HCT116 (cell line): Measurements from ENCODE around the gene ADGRV1. TPM values are rescaled to one million over a fixed set of nuclear protein-coding genes. Genes with fewer than 3 reads are reported as not detected.

Source experiments
- ATAC-seq: fragments of 200-7000 bp; cut with Tn5 transposase; 2 replicates; pipeline ENCODE4 v1.9.1; 2020; ENCODE audit warnings: mild to moderate bottlenecking, moderate library complexity
- BruUV-seq: library from RNA; stranded (reverse); fragments of 400-500 nt; replicated peaks from 2 replicates; lab custom pipeline; 2021; lab: Mats Ljungman, UMichigan
- CTCF ChIA-PET: fragments of 300-600 bp; sonication (Branson Sonifier 250); formaldehyde crosslinking; loops from one replicate; lab custom pipeline; 2021; ENCODE audit warnings: antibody characterized with exemption; lab: Charles Lee
- POLR2A ChIA-PET: fragments of 300-600, 350-600 bp; sonication (Branson Sonifier 250); formaldehyde crosslinking; loops from one replicate; lab custom pipeline; 2021; ENCODE audit warnings: antibody characterized with exemption; lab: Charles Lee
- RAD21 ChIA-PET, 2 experiments: fragments of 300-600 bp; sonication (Branson Sonifier 250); formaldehyde crosslinking; loops; one replicate each; lab custom pipeline; 2023; ENCODE audit warnings: low total read pairs in 2 of 2; ENCODE audit not compliant: uncharacterized antibody in 2 of 2, unreplicated experiment in 2 of 2, low non-redundant PET in 1 of 2; lab: Charles Lee
- DNase-seq: peaks from one replicate; pipeline ENCODE4 v3.0.0-alpha.2; 2010; ENCODE audit warnings: low read depth, low spot score
- H2AFZ ChIP-seq: fragments of 200-600 bp; shearing (Covaris generic), sonication (generic); 2 replicates; pipeline ENCODE4 v1.6.1; 2017; ENCODE audit warnings: low read depth, mixed run types, mixed read lengths, antibody characterized with exemption, low read length; ENCODE audit not compliant: poor library complexity, severe bottlenecking
- H3K27ac ChIP-seq: 2 replicates; pipeline ENCODE4 v1.5.1; 2012; ENCODE audit warnings: low read depth, low read length
- H3K27me3 ChIP-seq: fragments of 200-600 bp; sonication (generic); 2 replicates; pipeline ENCODE4 v1.6.1; 2016; ENCODE audit warnings: mixed run types, low read length, mixed read lengths; ENCODE audit not compliant: insufficient read depth
- H3K36me3 ChIP-seq, 2 experiments: fragments of 200-500 bp in 1 of 2; fragments of 200-600 bp in 1 of 2; sonication (Bioruptor generic) in 1 of 2; sonication (generic) in 1 of 2; 2 replicates each; pipeline versions ENCODE4 v1.5.1 to v1.6.1; 2014 to 2016; ENCODE audit warnings: low read length in 2 of 2, inconsistent platforms in 1 of 2, mixed read lengths in 1 of 2, mixed run types in 1 of 2; ENCODE audit not compliant: insufficient read depth in 2 of 2, control insufficient read depth in 1 of 2
- H3K4me1 ChIP-seq, 2 experiments: fragments of 200-600 bp in 1 of 2; sonication (generic) in 1 of 2; 2 replicates each; pipeline versions ENCODE4 v1.5.1 to v1.6.1; 2012 to 2017; ENCODE audit warnings: low read length in 2 of 2, inconsistent platforms in 1 of 2, mild to moderate bottlenecking in 1 of 2, mixed read lengths in 1 of 2, mixed run types in 1 of 2, moderate library complexity in 1 of 2; ENCODE audit not compliant: insufficient read depth in 2 of 2, control insufficient read depth in 1 of 2
- H3K4me2 ChIP-seq: fragments of 200-600 bp; sonication (generic); 2 replicates; pipeline ENCODE4 v1.6.1; 2017; ENCODE audit warnings: mixed run types, low read length, mixed read lengths
- H3K4me3 ChIP-seq, 2 experiments: fragments of 200-600 bp in 1 of 2; sonication (generic) in 1 of 2; replicated peaks in 1 of 2; 2 replicates each; pipeline ENCODE4 v1.5.1; 2011 to 2016; ENCODE audit warnings: low read length in 2 of 2, control low read depth in 1 of 2, low read depth in 1 of 2, mild to moderate bottlenecking in 1 of 2, mixed read lengths in 1 of 2, mixed run types in 1 of 2
- H3K79me2 ChIP-seq: fragments of 200-600 bp; sonication (generic); 2 replicates; pipeline ENCODE4 v1.6.1; 2017; ENCODE audit warnings: mild to moderate bottlenecking, mixed run types, low read length, moderate library complexity, mixed read lengths; ENCODE audit not compliant: insufficient read depth
- H3K9ac ChIP-seq: fragments of 200-600 bp; sonication (generic); 2 replicates; pipeline ENCODE4 v1.6.1; 2016; ENCODE audit warnings: low read length, mixed read lengths
- H3K9me2 ChIP-seq: fragments of 200-600 bp; sonication (generic), shearing (Covaris generic); 2 replicates; pipeline ENCODE4 v1.6.1; 2017; ENCODE audit warnings: mixed run types, mild to moderate bottlenecking, moderate library complexity; ENCODE audit not compliant: insufficient read depth
- H3K9me3 ChIP-seq, 2 experiments: fragments of 200-500 bp in 1 of 2; fragments of 200-600 bp in 1 of 2; sonication (Bioruptor generic) in 1 of 2; sonication (generic) in 1 of 2; 2 replicates each; pipeline ENCODE4 v1.6.1; 2014 to 2017; ENCODE audit warnings: low read length in 2 of 2, mixed read lengths in 2 of 2, inconsistent platforms in 1 of 2, low read depth in 1 of 2, mild to moderate bottlenecking in 1 of 2, mixed run types in 1 of 2, moderate library complexity in 1 of 2; ENCODE audit not compliant: control insufficient read depth in 1 of 2, insufficient read depth in 1 of 2
- H4K20me1 ChIP-seq: fragments of 200-600 bp; sonication (generic), shearing (Covaris generic); 2 replicates; pipeline ENCODE4 v1.6.1; 2017; ENCODE audit warnings: mixed run types, mild to moderate bottlenecking, moderate library complexity; ENCODE audit not compliant: insufficient read depth
- ATF3 ChIP-seq: IDR thresholded peaks from 2 replicates; pipeline ENCODE4 v1.6.1; 2012
- CEBPB ChIP-seq: IDR thresholded peaks from 2 replicates; pipeline ENCODE4 v1.6.1; 2012; ENCODE audit warnings: low read depth
- ELF1 ChIP-seq: IDR thresholded peaks from 2 replicates; pipeline ENCODE4 v1.6.1; 2012; ENCODE audit warnings: low read depth, borderline replicate concordance
- FOSL1 ChIP-seq: IDR thresholded peaks from 2 replicates; pipeline ENCODE4 v1.6.1; 2012; ENCODE audit warnings: low read depth
- JUND ChIP-seq: IDR thresholded peaks from 2 replicates; pipeline ENCODE4 v1.6.1; 2012
- POLR2A ChIP-seq: IDR thresholded peaks from 2 replicates; pipeline ENCODE4 v1.7.0; 2011; ENCODE audit warnings: borderline replicate concordance; ENCODE audit not compliant: insufficient read depth, insufficient read length; ENCODE audit errors: extremely low read depth
- RAD21 ChIP-seq: IDR thresholded peaks from 2 replicates; pipeline ENCODE4 v1.6.1; 2012; ENCODE audit warnings: low read depth, mild to moderate bottlenecking
- REST ChIP-seq: IDR thresholded peaks from 2 replicates; pipeline ENCODE4 v1.6.1; 2012; ENCODE audit warnings: low read depth
- SIN3A ChIP-seq: IDR thresholded peaks from 2 replicates; pipeline ENCODE4 v1.6.1; 2012; ENCODE audit warnings: low read depth
- YY1 ChIP-seq: IDR thresholded peaks from 2 replicates; pipeline ENCODE4 v1.6.1; 2011; ENCODE audit warnings: low read length, low read depth, moderate library complexity, mild to moderate bottlenecking; ENCODE audit not compliant: insufficient replicate concordance; ENCODE audit errors: extremely low read depth
- ZFX ChIP-seq: fragments of 450-650 bp; IDR thresholded peaks from 2 replicates; pipeline ENCODE4 v1.6.1; 2017
- intact Hi-C: fragments of 100-400 bp; cut with micrococcal nuclease; formaldehyde crosslinking; loops from 2 replicates; pipeline ENCODE4 v1.10.0; 2022
- total RNA-seq: library from RNA; stranded (reverse); gene quantifications from one replicate; pipeline ENCODE4 v1.2.1, GENCODE V29; 2021; ENCODE audit not compliant: unreplicated experiment

The ADGRV1 gene
- total RNA-seq, 1 experiment from 2014 or later, result 6.0 TPM

DNA sequence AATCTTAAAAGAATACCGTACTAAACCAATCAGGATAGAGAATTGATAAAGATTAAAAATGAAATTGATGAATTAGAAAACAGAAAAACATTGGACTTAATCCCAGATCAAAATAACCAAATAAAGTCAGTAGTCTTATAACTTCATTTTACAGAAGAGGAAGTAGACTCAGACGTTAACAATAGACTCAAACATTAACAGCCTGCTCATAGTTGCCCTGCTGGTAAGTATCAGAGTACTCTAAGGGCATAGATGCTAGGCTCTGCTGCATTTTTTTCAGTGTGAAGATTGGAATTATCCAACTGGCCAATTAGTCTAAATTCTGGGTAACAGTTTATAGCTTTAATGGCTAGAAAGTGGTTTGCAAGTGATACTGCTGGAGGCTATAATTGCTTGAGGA lies 42.9 kb downstream of the ADGRV1 start:
- no peaks in the 10 kb centered on the region for H3K27me3 ChIP-seq
- ChIA-PET CTCF (no interaction called here), RAD21 (no interaction called here), POLR2A (no interaction called here)
- H3K9me2 ChIP-seq, result no peaks in the 10 kb centered on the region
- H3K4me3 ChIP-seq, result no peak overlapping the region
- H3K9ac ChIP-seq, result no peak overlapping the region
- intact Hi-C loops, result loop anchor here (5.0 kb wide), 1 partner anchor 164 kb away; no protein-coding TSS in a partner anchor
- H3K79me2 ChIP-seq, result no peaks in the 10 kb centered on the region
- TF ChIP-seq ZFX (no peak), REST (no peak), FOSL1 (no peak)
- no peak for DNase-seq
- no peaks in the 10 kb centered on the region for H4K20me1 ChIP-seq
- H3K27ac ChIP-seq, result no peak overlapping the region
- BruUV-seq, result no TSS peak
- H2AFZ ChIP-seq, result no peak overlapping the region
- H3K36me3 ChIP-seq, result no peaks in the 10 kb centered on the region
- H3K4me2 ChIP-seq, result no peak overlapping the region
- no peak for ATAC-seq
- H3K4me1 ChIP-seq, result peaks cover 0 to 5% of the 10 kb centered on the region in 2 experiments; a peak in 2 of 4 replicates
- H3K9me3 ChIP-seq, result no peaks in the 10 kb centered on the region

DNA sequence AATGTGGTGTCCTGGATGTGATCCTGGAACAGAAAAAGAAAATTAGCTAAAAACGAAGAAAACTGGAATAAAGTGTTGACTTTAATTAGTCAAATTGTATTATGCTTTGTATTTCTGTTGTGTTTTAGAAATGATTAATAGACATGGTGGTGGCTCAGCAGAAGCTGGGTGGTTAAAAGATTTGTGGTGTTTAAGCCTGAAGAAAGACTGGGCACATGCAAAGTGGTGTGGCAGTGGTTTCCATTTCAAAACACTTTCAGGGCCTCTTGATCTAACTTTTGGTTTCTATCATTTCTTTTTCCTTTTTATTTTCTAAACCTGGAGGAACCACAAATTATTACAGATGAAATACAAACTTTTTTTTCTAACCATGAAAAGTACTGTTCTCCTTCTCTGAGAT lies 44.1 kb downstream of the ADGRV1 start:
- RAD21 ChIA-PET, result no interaction called here
- CTCF ChIA-PET, result interaction anchor here (2.7 kb wide), 1 partner anchor 162 kb away, joined by 27 read pairs; no protein-coding TSS in a partner anchor

More for the DNA sequence above, 44.1 kb downstream of the ADGRV1 start:
- intact Hi-C loops, result loop anchor here (5.0 kb wide), 1 partner anchor 165 kb away; no protein-coding TSS in a partner anchor
- Histone ChIP-seq H3K4me2 (no peak overlapping the region), H3K9me3 (no peaks in the 10 kb centered on the region), H2AFZ (no peak overlapping the region), H3K4me1 (peaks cover 0 to 5% of the 10 kb centered on the region in 2 experiments; a peak in 2 of 4 replicates), H3K79me2 (no peaks in the 10 kb centered on the region), H3K36me3 (no peaks in the 10 kb centered on the region), H4K20me1 (no peaks in the 10 kb centered on the region), H3K4me3 (no peak overlapping the region), H3K27me3 (no peaks in the 10 kb centered on the region), H3K9me2 (no peaks in the 10 kb centered on the region), H3K9ac (no peak overlapping the region), H3K27ac (no peak overlapping the region)
- BruUV-seq, result no TSS peak
- no peak for TF ChIP-seq ELF1
- TF ChIP-seq RAD21, result no peak
- no peak for TF ChIP-seq SIN3A
- no peak for TF ChIP-seq CEBPB
- TF ChIP-seq YY1, result no peak
- TF ChIP-seq ATF3, result no peak
- no peak for TF ChIP-seq POLR2A
- TF ChIP-seq JUND, result no peak
- TF ChIP-seq REST, result no peak
- no peak for DNase-seq
- ATAC-seq, result no peak
- POLR2A ChIA-PET, result no interaction called here
